Stimulated activated CD8-positive, alpha-beta memory T cell treated with anti-CD3 and anti-CD28 coated beads, Interleukin-4, amount 100 ng/mL, for 48 hours (primary cell): Measurements from ENCODE around the gene SLC23A1.
"Not testable (repeated sequence)": the region's sequence is repeated elsewhere in the genome, so short reads cannot be mapped to it uniquely, and the experiment has no call there.

Source experiments
- DNase-seq: peaks from one replicate; pipeline ENCODE4 v3.0.0-alpha.2; 2020

Gene SLC23A1

GRCh38 chr5:139383275-139383992, at the start of gene SLC23A1:
SLC23A1 (minus strand) TSS chr5:139383297; CDS start chr5:139383253, 44 bp downstream.
- no peak for DNase-seq

DNA sequence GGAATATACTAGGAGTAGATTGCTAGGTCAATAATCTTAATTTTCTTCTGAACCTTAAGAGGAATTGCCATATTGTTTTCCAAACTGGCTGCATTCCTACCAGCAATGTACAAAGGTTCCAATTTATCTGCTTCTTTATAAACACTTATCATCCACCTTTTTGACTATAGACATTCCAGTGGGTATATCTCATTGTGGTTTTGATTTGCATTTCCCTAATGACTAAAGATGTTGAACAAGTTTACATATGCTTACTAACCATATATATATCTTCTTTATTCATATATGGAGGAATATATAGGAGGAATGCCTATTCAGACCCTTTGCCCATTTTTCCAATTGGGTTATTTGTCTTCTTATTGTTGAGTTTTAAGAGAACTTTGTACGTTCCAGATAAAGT, 48.6 kb upstream of the SLC23A1 start:
- no peak for DNase-seq

DNA sequence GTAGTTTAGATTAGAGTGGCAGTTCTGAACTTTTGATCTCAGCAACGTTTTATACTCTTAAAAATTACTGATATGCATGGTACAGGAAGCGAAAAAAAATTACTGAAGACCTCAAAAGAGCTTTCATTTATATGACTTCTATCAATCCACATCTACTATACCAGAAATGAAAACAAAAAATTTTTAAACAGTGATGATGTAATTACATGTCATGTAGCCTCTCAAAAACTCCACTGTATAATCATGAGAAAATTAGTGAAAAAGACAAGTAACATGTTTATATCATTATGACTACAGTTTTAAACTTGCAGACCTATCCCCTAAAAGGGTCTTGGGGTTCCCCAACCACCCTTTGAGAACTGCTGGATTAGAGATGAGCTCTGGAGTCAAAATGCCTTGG, 46.9 kb upstream of the SLC23A1 start:
- no peak for DNase-seq

DNA sequence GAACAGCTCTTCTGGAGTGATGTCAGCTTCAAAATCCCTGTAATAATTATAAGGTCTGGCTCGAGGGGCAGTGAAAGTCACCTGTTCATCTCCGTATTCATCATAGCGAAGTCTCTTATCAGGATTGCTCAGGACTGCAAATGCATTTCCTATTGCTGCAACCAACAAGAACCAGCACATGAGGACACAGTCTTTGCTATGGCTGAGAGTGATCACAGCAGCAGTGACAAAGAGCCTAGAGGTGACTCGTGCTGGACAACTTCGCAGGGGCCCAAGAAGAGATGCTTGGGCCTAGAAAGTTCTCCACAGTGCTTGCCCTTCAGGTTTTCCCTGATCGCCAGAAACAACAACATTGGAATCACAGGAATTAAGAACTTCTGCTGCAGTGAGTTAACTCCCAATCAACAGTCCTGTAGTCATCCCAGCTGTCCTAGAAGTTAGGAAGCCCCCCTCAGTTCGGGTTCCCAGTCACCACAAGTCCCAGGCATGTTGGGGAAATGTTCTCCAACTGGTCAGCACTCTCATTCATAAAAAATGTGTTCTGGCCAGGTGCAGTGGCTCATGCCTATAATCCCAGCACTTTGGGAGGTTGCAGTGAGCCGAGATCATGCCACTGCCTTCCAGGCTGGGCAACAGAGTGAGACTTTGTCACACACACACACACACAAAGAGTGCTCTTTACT, 43.2 kb upstream of the SLC23A1 start:
- DNase-seq = no peak

- no peak for DNase-seq
Observed at GRCh38 chr5:139425497-139425896, 42.4 kb upstream of the SLC23A1 start.

- DNase-seq = no peak
Observed at GRCh38 chr5:139422307-139422893, 39.3 kb upstream of the SLC23A1 start.

DNA sequence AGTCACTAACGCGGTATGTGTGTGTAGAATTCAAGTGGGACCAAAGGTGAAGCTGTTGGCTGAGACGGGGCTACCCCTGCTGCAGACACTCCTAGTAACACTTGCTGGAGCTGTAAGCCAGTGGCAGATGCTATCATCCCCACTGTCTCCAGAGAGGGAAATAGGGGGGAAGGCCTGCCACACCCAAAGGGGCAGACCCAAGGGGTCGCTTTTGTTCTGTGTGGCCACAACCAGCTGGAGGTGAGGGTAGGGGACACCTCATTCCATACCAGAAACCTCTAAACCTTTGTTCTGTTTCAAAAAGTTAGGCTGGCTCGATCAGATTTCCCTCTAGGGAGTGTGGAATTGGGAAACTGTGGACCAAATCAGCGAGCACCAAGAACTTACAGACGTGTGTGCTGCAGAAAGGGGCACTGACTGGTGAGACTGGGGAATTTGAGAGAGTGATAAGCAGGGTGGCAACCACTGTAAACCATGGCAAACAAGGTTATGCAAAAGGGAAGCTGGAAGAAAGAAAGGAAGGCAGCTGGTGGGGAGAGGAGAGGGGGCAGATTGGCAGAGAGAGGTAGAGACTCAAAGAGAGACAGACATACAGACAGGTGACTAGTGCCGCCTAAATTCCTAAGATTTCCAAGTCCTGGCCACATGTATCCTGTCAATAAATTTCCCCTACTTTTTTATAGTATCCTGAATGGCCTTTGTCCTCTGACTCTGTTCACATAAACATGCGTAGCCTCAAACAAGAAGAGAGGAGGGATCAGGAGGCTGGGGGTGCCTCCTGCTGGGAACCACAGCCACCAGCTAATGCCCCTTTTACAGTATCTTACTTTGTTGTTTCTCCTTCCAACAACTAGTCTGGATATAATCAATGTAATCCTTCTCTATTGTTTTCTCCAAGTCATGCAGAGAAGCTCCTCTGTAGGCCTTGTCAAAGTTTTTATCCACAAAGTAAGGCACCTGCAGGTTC, 36.4 kb upstream of the SLC23A1 start:
- DNase-seq = no peak

- DNase-seq = no peak
Observed at GRCh38 chr5:139418793-139419192, 35.7 kb upstream of the SLC23A1 start.

GRCh38 chr5:139417214-139417613, 34.1 kb upstream of the SLC23A1 start:
- no peak for DNase-seq

- no peak for DNase-seq
Observed at GRCh38 chr5:139416651-139417050, 33.6 kb upstream of the SLC23A1 start.

DNA sequence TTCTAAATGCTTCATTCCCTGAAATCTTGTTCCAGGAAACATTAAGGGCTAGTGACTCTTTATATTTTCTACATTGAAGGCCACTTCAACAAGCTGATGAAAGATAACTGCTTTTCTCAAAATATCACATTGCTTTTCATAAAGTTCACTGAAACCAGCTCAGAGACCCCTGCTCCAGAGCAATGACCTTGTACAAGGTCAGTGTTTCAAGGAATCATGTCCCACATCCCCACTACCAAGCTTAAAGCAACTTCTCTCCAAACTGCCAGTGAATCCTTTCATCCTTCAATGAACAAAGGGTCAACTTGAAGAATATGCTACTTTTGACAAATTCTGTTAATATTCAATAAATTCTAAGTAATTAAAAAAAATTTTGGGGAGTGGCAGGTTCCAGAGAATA, 32.8 kb upstream of the SLC23A1 start:
- DNase-seq = no peak

GRCh38 chr5:139415221-139415861, 32.2 kb upstream of the SLC23A1 start:
- peak; percentile 66 for DNase-seq

DNA sequence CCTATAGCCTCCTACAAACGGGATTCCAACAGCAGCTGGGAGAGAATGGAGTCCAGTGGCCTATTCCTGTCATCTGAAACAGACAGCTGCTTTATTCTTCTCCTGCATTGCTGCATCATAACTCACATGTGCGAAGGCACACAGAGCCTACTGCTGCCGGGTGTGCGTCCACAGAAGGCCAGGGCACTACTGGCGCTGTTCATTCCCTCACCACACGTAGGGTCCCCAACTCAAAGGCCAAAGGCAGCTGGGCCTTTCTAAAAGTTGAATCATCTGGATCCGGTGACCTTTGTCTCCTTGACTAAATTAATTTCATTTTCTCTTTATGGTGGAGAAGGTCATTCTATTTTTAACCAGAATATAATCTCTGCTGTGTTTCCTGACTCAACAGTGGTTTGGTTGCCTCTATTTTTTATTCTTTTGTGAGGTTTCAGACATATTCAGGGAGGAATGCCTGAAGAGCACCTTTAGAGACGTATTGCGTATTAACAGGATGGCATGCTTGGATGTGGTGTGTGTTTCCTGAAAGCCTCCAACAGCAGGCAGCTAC, 31.6 kb upstream of the SLC23A1 start:
- no peak for DNase-seq

- no peak for DNase-seq
Observed at GRCh38 chr5:139413963-139414362, 30.9 kb upstream of the SLC23A1 start.

GRCh38 chr5:139413153-139413552, 30.1 kb upstream of the SLC23A1 start:
- no peak for DNase-seq

DNA sequence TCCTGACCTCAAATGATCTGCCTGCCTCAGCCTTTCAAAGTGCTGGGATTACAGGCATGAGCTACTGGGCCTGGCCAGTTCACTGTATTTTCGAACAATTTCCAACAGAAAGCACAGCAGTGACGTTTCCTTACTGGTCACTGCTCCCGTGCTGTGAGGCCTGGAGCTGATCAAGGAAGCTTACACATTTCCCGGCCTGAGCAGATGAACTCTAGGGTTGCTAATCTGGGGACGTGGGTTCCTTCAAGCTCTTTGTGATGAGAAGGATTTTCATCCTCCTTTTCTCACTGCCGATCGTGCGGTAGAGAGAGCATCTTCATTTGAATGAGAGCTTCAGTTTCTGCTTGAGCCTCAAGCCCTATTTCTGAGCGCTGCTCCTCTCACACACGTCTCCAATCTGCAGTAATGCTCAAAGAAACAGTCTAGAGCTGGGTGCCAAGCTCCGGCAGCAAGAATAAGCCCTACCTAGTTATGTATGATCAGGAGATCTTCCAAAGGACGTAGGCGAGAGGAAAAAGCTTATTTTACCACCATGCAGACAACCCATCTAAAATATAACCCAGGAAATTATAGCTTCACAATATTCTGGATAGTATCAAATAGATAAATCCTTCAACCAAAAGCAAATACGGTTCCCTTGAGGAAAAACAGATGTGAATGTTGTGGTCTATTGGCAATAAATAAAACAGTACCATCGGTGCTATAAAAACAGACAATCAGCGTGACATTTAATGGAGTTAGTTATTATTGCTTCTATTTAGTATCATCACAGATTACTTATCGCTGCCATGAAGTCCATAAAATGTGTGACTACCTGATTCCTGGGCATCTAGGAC, 28.1 kb upstream of the SLC23A1 start:
- no peak for DNase-seq

GRCh38 chr5:139410121-139410992, 27.3 kb upstream of the SLC23A1 start:
- no peak for DNase-seq

GRCh38 chr5:139409116-139409515, 26.0 kb upstream of the SLC23A1 start:
- DNase-seq = not testable (repeated sequence)

GRCh38 chr5:139408191-139408590, 25.1 kb upstream of the SLC23A1 start:
- no peak for DNase-seq

GRCh38 chr5:139407517-139407916, 24.4 kb upstream of the SLC23A1 start:
- DNase-seq = no peak
